ENCODE measurements around the gene RABGAP1L.
"Not testable (repeated sequence)": the region's sequence is repeated elsewhere in the genome, so short reads cannot be mapped to it uniquely, and the experiment has no call there.

RABGAP1L gene

DNA sequence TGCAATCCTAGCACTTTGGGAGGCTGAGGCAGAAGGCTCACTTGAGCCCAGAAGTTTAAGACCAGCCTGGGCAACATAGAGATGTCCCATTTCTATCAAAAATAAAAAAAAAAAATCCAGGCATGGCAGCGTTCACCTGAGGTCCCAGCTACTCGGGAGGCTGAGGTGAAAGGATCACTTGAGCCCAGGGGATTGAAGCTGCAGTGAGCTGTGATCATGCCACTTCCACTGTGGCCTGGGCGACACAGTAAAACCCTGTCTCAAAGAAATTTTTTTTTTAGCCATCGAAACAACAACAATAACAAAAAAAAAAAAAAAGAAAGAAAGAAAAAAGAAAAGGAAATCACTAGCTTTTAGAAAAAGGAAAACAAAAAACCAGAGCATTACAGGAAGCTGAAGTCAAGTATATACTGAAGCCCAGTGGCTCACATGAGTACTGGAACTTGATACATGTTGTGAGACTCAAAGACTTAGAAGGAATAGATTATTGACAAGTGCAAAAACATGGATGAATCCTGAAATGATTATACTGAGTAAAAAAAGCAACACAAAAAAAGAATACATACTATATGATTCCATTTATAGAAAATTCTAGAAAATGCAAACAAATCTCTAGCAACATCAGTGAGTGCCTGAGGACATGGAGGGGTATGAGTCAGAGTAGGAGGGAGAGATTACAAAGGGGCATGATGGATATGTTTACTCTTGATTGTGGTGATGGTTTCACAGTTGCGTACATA lies 6.1 kb upstream of the RABGAP1L start:
- DNase-seq (ENCODE audit: low read depth in 2 of 2, low spot score in 1 of 2), result no peak

DNA sequence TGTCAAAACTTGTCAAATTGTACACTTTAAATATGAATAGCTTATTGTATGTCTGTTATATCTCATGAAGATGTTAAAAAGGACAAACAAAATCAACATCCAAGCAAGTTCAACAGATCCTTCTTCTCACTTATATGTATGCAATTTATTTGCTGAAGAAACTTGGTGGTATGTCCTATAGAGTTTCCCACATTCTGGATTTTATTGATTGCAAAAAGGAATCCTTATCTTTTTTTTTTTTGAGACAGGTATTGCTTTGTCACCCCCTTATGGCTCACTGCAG lies 5.6 kb upstream of the RABGAP1L start:
- no peak for DNase-seq (ENCODE audit: low read depth in 2 of 2, low spot score in 1 of 2)

DNA sequence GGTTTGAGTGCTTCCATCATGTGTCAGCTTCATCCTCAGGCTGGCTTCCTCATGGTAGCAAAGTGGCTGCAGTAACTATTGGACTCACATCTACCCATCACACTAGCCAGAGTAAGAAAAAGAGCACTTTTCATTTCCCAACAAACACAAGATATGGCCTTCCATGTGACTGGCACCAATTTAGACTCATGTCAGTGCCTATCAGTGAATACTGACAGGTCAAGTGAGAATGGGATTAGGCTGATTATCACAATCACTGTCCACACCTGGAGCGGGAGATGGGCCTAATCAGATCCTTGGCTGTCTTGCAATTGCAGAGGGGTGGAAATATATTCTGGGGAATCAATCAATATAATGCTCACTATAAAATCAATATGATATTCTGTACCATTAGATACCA lies 2.9 kb upstream of the RABGAP1L start:
- no peak for DNase-seq (ENCODE audit: low read depth in 2 of 2, low spot score in 1 of 2)

DNA sequence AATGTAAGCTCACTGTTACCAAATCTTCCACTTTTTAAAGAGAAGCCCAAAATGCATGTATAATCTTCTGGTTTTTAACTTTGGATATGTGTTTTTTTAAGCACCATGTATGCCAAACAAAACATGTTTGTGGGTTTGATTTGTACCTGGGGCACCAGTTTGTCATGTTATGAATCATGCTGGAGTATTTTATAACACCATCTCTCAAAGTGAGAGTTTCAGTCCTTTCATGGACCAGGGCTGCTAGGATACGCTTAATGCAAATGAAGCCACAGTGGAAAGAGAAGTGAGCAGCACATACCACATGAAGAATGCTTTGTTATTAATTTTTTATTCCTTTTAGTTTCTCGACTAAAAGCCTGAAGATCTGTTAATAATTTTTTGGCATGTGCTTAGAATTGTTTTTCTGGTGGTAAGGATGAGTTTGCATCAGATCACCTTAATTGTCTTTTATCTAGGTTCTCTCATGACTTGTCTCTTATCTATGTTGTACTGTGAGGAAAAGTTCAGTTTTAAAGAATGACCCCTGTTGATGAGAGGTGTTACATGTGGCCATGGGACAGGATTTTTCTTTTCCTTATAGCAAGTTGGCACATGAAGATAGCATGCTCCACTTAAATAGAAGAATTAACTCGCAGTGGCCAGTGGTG lies 2.0 kb upstream of the RABGAP1L start:
- DNase-seq (ENCODE audit: low read depth in 2 of 2, low spot score in 1 of 2), result no peak

DNA sequence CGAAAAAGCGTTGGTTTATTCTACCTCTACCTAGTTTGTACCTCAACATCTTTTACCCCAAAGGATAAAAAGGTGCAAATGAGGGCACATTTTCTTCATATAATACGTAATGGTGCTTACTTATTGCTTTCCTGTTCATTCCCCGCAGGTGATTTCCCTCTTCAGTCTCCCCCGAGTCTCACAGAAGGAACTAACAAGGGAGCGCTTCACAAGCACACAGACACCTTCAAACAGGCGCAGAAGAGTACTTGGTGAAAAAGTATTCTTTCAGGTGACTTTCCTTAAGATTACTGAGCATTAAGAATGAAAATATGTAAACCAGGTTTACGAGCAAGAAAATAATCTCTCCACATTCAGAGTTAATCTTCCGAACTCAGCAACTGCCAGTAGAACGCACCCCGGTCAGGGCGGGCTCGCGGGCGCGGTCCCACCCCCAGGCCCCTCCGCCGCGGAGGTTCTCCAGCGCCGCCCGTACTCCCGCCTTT lies 511 bp upstream of the RABGAP1L start:
- no peak for DNase-seq (ENCODE audit: low read depth in 2 of 2, low spot score in 1 of 2)

DNA sequence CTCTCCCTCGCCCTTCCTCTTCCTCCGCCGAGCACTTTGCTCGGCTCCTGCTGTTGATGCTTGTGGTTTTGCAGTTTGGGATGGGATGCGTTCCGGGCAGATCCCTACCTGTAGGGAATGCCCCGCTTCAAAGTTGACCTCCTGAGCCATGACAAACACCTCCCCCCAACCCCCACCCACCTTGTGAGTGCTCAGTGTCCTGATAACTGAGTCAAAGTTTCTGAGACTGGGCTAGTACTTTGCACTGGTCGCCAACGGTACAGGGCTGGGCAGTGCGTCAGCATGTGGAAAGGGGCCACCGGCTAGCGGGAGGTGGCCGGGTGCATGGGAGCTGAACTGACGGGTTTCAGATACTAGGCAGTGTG lies 771 bp downstream of the RABGAP1L start:
- DNase-seq (ENCODE audit: low read depth in 2 of 2, low spot score in 1 of 2), result no peak

DNA sequence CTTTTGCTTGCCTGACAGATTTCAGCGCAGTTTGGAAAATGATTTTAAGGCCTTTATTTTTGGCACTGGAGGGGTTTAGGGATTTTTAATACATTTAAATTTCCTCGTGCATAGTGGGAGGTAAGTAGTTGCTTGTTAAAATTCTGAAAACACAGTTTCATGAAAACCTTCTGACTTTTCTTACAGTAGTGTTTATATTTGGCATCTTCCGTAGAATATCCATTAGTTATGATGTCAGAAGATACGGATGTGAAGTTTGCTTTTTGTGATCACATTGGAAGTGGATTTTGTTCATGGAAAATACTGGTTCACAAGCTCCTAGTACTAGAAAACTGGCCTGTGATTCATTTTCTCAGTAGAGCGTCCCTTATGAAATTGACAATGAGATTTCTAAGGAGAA lies 1.3 kb downstream of the RABGAP1L start:
- DNase-seq (ENCODE audit: low read depth in 2 of 2, low spot score in 1 of 2), result no peak

DNA sequence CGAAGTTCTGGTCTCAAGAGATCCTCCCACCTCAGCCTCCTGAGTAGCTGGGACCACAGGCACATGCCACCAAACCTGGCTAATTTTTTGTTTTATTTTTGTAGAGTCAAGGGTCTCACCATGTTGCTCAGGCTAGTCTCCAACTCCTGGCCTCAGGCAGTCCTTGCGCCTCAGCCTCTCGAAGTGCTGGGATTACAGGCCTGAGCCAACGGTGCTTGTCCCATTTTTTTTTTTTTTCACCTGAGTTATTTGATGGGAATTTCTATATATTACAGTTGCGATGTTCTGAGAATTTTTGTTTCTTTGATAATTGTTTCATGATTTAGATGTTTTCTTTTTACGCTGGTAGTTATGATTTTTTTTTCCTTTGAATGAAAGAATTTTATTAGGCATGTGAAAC lies 2.5 kb downstream of the RABGAP1L start:
- no peak for DNase-seq (ENCODE audit: low read depth in 2 of 2, low spot score in 1 of 2)

DNA sequence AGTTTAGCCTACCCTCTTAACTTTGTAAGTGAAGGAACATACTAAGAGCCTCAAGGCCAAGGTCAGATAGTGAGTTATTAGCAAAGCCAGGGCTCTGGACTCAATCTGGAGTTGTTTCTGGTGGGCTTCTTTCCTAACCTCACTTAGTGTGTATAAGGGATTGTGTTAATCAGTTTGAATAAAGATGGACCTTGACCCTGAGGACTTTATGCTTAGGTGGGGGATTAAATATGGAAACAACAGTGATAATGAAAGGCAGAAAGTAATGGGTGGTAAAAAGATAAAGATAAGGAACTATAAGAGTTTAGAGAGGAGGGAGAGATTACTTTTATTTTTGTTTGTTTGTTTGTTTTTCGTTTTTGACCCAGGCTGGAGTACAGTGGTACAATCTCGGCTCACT lies 5.5 kb downstream of the RABGAP1L start:
- DNase-seq (ENCODE audit: low read depth in 2 of 2, low spot score in 1 of 2), result no peak

DNA sequence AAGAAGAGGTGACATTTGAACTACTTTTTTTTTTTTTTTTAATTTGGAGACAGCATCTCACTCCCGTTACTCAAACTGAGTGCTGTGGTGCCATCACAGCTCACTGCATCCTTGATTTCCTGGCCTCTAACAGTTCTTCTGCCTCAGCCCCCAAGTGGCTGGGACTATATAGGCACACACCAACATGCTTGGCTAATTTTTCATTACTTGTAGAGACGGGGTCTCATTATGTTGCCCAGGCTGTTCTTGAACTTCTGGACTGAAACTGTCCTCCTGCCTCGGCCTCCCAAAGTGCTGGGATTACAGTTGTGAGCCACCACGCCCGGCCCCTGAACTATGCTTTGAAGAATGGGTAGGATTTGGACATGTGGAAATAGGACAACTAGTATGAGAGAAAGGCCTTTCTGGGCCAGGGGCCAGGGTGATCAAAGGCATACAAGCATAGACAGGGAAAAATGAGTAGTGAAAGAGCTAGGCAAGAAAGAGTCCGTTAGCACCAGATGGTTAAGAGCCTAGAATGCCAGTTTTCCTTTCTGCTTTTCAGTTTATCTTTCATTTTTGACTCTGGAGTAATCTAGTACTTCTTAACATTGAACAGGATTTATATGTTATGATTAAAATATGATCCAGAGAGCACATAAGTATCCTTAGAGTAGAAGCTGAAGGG lies 6.3 kb downstream of the RABGAP1L start:
- no peak for DNase-seq (ENCODE audit: low read depth in 2 of 2, low spot score in 1 of 2)

DNA sequence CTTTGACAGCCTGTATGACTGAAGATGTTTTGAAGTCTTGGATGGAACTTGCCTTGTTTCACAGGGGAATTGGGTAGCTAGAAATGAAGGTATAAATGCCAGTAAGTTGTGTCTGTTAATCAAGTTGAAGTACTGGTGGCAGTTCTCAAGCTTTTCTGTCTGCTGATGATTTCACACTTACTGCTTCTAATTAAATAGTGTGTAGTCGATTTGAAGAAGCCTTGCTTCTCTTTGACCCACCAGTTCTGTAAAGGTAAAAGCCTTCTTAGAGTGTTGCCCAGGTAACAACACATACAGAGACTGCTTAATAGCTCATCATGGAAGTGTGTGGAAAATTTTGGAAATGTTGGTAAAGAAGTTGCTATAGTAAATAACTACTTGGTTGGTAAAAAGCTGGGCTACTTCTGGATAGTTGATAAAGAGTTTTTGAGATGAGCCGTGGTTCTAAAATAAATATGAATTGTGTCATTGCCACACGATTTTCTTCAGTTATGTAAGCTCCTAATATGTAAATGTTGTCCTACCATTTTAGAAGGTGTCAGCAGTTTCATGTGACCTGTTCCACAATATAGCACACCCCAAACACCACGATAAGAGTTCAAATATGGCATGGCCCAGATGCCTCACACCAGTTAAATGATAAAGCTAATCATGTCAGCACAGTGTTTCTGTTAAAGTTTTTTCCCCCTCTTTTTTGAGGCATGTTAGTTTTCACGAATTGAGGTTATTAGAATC lies 7.4 kb downstream of the RABGAP1L start:
- DNase-seq (ENCODE audit: low read depth in 2 of 2, low spot score in 1 of 2), result no peak

DNA sequence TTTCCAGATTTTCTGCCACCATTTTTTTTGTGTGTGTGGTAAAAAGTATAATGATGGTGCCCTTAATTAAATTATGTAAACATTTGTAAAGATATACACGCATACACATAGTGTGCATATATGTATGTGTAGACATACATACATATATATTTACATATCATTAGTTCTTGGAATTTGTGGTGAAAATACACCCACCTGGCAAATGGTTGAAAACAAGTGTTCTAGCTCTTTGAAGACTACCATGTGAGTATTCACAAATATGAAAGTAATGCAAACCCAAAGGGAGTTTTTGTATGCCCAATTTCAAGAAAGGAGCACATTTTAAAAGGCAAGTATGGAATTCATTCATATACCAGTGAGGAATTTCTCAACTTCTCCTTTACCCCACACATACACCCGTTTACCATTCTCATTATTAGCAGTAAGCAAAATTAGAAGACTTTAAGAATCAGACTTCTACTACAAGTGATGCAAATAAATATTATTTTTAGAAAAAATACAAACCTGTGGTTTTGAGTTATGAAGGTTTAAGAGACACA lies 8.0 kb downstream of the RABGAP1L start:
- no peak for DNase-seq (ENCODE audit: low read depth in 2 of 2, low spot score in 1 of 2)

DNA sequence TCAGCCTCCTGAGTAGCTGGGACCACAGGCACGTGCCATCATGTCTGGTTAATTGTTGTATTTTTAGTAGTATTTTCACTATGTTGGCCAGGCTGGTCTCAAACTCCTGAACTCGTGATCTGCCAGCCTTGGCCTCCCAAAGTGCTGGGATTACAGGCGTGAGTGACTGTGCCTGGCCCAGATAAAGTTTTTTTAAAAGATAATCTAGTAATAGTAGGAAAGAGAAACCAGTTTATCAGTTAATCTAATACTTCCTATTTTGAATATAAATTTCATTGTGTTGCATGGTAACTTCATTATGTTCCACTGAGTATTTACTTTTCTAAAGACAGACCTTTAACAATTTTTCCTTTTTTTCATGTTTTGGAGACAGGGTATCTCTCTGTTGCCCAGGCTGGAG lies 10.0 kb downstream of the RABGAP1L start:
- DNase-seq (ENCODE audit: low read depth in 2 of 2, low spot score in 1 of 2), result no peak

DNA sequence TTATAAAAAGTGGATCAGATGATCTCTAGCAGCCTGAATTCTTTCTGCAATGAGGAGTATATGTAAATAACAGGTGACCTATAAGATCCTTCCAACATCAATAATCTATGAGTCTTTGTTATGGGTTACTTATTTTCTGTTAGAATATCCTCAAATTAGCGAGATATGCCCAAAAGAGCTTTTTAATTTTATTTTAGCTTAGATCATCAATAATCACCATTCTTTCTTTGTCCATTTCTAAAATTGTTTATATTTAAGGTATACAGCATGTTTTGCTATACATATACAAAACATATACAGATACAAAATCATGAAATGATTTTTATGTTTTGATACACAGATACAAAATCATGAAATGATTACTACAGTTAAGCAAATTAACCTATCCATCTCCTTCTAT lies 11.8 kb downstream of the RABGAP1L start:
- DNase-seq (ENCODE audit: low read depth in 2 of 2, low spot score in 1 of 2), result no peak

DNA sequence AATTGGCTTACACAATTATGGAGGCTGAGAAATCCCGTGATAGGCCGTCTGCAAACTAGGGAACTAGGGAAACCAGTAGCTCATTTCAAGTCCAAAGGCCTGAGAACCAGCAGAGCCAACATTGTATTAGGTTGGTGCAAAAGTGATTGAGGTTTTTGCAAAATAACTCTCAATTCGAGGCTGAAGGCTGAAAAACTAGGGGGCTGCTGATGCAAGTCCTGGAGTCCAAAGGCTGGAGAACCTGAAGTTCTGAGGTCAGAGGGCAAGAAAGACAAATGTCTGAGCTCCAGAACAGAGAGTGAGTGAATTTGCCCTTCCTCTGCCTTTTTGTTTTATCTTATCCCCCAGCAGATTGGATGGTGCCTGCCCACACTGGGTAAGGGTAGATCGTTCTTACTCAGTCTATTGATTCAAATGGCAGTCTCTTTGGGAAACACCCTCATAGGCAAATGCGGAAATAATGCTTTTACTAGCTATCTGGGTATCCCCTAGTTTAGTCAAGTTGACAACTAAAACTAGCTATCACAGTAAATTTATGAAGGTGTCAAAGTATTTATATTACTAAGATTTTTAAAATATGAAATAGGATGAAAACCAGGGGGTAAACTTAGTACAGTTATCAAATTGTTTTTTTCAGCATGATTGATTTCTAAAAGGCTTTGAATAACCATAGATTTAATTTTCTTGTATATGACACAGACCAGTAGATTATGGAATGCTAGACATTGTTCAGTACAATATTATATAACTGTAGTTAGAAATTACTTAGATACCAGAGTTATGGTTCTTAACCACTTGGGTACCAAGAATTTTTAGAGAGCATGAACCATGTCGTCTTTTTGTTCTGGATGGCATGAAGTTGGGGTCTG lies 15.4 kb downstream of the RABGAP1L start:
- no peak for DNase-seq (ENCODE audit: low read depth in 2 of 2, low spot score in 1 of 2)

DNA sequence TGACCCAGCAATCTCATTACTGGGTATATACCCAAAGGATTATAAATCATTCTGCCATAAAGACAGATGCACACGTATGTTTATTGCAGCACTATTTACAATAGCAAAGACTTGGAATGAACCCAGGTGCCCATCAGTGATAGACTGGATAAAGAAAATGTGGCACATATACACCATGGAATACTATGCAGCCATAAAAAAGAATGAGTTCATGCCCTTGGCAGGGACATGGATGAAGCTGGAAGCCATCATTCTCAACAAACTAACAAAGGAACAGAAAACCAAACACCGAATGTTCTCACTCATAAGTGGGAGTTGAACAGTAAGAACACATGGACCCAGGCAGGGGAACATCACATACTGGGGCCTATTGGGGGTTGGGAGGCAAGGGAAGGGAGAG lies 19.1 kb downstream of the RABGAP1L start:
- DNase-seq (ENCODE audit: low read depth in 2 of 2, low spot score in 1 of 2), result not testable (repeated sequence)

DNA sequence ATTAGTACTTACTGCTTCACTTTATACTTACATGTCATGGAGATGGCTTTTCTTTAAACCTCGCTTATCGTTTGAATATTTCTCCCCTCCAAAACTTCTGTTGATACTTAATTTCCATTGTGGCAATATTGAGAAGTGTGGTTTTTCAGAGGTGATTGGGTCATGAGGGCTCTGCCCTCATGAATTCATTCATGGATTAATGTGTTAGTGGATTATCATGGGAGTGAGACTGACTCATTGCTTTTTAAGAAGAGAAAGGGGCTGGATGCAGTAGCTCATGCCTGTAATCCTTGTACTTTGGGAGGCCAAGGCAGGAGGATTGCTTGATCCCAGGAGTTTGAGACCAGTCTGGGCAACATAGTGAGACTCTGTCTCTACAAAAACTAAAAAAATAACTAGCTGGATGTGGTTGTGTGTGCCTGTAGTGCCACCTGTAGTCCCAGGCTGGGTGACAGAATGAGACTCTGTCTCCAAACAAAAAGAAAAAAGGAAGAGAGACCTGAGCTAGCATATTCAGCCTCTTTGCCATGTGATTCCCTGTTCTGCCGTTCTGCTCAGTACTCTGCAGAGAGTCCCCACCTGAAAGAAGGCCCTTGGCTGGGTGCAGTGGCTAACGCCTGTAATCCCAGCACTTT lies 30.2 kb downstream of the RABGAP1L start:
- no peak for DNase-seq (ENCODE audit: low read depth in 2 of 2, low spot score in 1 of 2)

DNA sequence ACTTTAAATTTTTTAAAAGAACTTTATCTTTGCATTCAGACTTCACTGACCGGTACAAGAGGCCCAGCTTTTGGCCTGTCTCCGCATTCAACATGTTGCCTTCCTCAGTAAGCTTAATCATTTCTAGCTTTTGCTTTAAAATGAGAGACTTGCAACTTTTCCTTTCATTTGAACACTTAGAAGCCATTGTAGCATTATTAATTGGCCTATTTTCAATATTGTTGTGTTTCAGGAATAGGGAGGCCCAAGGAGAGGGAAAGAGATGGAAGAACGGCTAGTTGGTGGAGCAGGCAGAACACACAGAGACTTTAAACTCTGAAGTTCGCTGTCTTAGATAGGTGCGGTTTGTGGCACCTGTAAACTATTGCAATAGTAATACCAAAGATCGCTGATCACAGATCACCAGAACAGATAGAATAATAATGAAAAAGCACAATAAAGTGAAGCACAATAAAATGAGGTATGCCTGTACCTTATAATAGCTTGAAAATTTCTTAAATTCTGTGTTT lies 31.4 kb downstream of the RABGAP1L start:
- DNase-seq (ENCODE audit: low read depth in 2 of 2, low spot score in 1 of 2), result no peak

DNA sequence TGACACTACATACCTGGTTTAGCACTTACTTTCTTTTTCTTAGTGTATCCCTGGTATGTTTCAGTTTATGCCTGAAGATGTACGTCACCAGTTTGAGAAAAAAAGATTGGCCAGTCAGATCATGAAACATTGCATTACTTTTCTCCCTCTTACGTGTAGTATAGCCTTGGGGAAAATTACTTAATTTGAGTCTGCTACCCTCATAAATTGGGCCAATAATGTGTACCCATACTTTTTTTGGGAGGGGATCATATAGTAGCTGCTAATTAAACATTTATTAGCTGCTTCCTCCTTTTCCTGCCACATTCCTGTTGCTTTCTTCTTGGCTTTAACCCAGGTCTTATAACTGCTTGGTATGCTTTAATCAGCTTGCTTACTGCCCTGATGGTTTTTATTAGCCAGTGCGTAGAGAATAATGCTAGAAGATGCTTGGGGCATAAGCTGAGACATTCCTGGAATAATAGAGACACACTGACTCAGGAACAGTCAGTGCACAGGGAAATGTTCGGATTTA lies 32.1 kb downstream of the RABGAP1L start:
- DNase-seq (ENCODE audit: low read depth in 2 of 2, low spot score in 1 of 2), result no peak

DNA sequence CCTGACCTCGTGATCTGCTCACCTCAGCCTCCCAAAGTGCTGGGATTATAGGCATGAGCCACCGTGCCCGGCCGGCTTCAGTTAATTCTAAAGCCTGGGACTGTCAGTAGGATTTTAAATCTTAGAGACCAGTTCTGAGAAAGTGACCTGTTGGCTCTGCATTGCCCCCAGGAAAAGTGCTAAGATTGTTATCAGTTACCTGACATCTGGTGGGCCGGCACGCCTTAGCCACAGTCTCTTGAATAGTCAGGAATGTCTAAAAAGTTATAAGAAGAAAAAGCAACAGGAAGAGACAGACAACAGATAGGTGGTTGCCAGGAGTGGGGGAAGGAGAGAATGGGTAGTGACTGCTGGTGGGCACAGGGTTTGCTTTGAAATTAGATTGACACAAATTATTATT lies 35.1 kb downstream of the RABGAP1L start:
- DNase-seq (ENCODE audit: low read depth in 2 of 2, low spot score in 1 of 2), result no peak
